Tibial nerve (tissue), 4 donors: ENCODE results near the gene CCDC117.

Source experiments
- CTCF ChIP-seq, 5 experiments: fragments of 200-600 bp in 3 of 5; fragments of 450-650 bp in 2 of 5; sonication (generic) in 3 of 5; IDR thresholded peaks; one replicate each; pipeline ENCODE4 v1.5.1; 2016 to 2019; ENCODE audit warnings: antibody characterized with exemption in 5 of 5, mild to moderate bottlenecking in 3 of 5, moderate library complexity in 2 of 5
- EP300 ChIP-seq, 2 donors: sonication (generic); formaldehyde crosslinking; IDR thresholded peaks; one replicate each; pipeline ENCODE4 v1.6.1; 2017; ENCODE audit warnings: antibody characterized with exemption in 2 of 2, mild to moderate bottlenecking in 1 of 2

- TF ChIP-seq CTCF (IDR thresholded peaks at IDR 0.05) = no peak
- TF ChIP-seq EP300 (IDR thresholded peaks at IDR 0.05) = peak in 1 of 2 donors; percentile 7
Measured at GRCh38 chr22:28817919-28818859, 45.7 kb downstream of the CCDC117 start.
